Activated naive CD8-positive, alpha-beta T cell treated with anti-CD3 and anti-CD28 coated beads, Interleukin-2, amount 50 U/mL, for 24 hours (primary cell): Measurements from ENCODE around the gene GAB4.
"Not testable (repeated sequence)": the region's sequence is repeated elsewhere in the genome, so short reads cannot be mapped to it uniquely, and the experiment has no call there.

ENCODE experiments used
- ATAC-seq: fragments of 150-1000 bp; cut with Tn5 transposase; one replicate; pipeline ENCODE4 v1.10.0; 2021
- DNase-seq: peaks from one replicate; pipeline ENCODE4 v3.0.0; 2021
- H3K27ac Mint-ChIP-seq: one replicate; pipeline ENCODE4 v1.8.0; 2021; ENCODE audit warnings: mild to moderate bottlenecking, mixed read lengths
- H3K27me3 Mint-ChIP-seq: one replicate; pipeline ENCODE4 v1.8.0; 2021; ENCODE audit warnings: mixed read lengths
- H3K36me3 Mint-ChIP-seq: one replicate; pipeline ENCODE4 v1.8.0; 2021; ENCODE audit warnings: low read depth, mixed read lengths
- H3K4me1 Mint-ChIP-seq: one replicate; pipeline ENCODE4 v1.8.0; 2021; ENCODE audit warnings: mixed read lengths
- H3K4me3 Mint-ChIP-seq: one replicate; pipeline ENCODE4 v1.8.0; 2021; ENCODE audit warnings: mild to moderate bottlenecking, moderate library complexity, mixed read lengths
- H3K9me3 Mint-ChIP-seq: one replicate; pipeline ENCODE4 v1.8.0; 2021; ENCODE audit warnings: mixed read lengths

GAB4 gene, protein sequence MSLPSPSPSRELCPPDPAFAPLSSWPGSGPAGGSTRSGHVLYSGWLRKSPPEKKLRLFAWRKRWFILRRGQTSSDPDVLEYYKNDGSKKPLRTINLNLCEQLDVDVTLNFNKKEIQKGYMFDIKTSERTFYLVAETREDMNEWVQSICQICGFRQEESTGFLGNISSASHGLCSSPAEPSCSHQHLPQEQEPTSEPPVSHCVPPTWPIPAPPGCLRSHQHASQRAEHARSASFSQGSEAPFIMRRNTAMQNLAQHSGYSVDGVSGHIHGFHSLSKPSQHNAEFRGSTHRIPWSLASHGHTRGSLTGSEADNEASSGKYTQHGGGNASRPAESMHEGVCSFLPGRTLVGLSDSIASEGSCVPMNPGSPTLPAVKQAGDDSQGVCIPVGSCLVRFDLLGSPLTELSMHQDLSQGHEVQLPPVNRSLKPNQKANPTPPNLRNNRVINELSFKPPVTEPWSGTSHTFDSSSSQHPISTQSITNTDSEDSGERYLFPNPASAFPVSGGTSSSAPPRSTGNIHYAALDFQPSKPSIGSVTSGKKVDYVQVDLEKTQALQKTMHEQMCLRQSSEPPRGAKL

DNA sequence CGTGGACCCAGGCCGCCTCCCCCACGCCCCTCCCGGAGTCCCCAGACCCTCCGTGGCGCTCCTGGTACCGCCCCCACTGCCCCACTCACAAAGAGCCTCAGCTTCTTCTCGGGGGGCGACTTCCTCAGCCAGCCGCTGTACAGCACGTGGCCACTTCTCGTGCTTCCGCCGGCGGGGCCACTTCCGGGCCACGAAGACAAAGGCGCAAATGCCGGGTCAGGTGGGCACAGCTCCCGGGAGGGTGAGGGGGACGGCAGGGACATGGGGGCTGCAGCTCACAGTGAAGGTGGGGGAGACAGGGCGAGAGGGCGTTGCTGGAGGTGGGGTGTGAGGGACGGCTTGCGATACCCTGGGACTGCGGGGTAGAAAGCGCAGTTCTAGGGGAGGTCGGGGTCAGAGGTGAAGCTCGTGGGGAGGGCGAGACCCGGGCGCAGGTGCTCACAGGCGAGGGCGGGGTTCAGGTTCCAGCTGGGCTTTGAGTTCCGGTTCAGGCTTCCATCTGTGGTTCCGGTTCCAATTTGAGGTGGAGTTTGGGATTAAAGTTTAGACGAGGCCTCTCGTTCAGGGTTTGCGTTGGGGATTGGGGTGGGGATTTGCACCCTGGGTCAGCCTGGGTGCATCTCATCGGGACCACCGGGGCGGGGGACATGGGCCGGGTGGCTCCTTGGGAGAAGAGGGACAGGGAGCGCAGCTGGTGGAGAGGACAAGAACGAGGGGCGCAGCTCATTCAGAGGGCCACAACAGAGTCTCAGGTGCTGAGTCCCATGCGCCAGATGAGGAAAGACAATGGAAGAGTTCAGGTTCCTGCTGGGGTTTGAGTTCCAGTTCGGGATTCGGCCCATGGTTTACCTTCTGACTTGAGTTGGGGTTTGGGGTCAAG lies at the start of gene GAB4:
Gene GAB4 (minus strand): TSS at position 371 of the 880 bp plus-strand sequence. CDS start 108 bp downstream, at position 263.
- no peaks in the 10 kb centered on the region for H3K36me3 Mint-ChIP-seq
- H3K4me1 Mint-ChIP-seq = no peaks in the 10 kb centered on the region
- H3K27ac Mint-ChIP-seq = no peak within 1 kb of the TSS
- no peak within 1 kb of the TSS for H3K4me3 Mint-ChIP-seq
- H3K27me3 Mint-ChIP-seq = peaks cover 28% of the 10 kb centered on the region
- DNase-seq = no peak
- ATAC-seq = no peak
- H3K9me3 Mint-ChIP-seq = peaks cover 10% of the 10 kb centered on the region

DNA sequence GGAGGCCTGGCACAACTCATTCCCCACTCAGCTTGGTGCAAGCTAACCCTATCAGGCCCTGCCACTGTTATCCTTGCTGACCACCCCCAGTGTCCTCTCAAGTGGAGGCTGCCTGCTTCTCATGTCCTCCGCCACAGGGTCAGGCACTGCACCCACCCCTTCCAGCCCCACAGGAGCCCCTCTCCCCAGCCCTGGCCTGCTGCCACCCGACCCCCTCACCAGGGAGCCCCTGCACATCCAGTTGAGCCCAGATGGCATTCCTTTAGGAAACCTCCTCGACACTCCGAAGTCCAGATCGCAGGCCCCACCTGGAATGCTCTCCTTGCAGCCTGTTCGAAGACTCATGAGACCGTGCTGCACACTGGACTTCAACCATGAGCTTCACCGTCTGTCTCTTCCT lies 48.8 kb upstream of the GAB4 start:
- DNase-seq (no peak), ATAC-seq (no peak)
- Mint-ChIP-seq H3K27me3 (peaks cover 4% of the 10 kb centered on the region), H3K36me3 (no peaks in the 10 kb centered on the region), H3K4me3 (no peak overlapping the region), H3K27ac (no peak overlapping the region), H3K9me3 (no peaks in the 10 kb centered on the region), H3K4me1 (peaks cover 2% of the 10 kb centered on the region)

DNA sequence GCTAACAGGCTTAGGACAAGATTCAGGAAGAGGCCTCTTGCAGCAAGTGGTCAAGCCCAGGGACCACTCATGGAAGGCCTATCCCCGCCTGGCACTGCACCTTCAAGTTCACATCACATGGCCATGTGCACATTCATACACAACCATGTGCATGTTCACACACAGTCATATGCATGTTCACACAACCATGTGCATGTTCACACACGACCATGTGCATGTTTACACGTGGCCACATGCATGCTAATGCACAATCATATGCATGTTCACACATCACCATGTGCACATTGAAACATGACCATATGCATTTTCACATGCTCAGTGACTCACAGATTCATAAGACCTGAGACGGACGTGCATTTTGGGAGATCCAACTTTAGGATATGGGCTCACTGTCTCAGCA lies 48.0 kb upstream of the GAB4 start:
- Mint-ChIP-seq H3K9me3 (no peaks in the 10 kb centered on the region), H3K4me3 (no peak overlapping the region), H3K27me3 (peaks cover 4% of the 10 kb centered on the region), H3K36me3 (peaks cover under 1% of the 10 kb centered on the region), H3K27ac (no peak overlapping the region), H3K4me1 (peaks cover 2% of the 10 kb centered on the region)
- ATAC-seq (no peak), DNase-seq (no peak)

DNA sequence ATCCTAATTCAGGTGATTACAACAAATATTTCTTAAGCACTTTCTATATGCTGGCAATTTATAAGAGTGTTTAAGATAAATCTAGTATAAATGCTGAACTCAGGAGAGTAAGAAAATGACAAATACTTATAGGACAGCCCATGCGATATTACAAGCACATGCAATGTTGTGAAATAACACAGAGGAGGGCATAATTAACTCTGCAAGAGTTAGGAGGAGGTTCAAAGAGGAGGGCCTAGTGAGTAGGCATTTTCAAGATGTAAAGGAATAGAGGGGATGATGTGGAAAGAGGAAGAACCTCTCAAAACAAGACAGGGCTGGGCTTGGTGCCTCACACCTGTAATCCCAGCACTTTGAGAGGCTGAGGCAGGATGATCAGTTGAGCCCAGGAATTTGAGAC lies 39.6 kb upstream of the GAB4 start:
- peaks cover 8% of the 10 kb centered on the region for H3K4me1 Mint-ChIP-seq
- H3K9me3 Mint-ChIP-seq = no peaks in the 10 kb centered on the region
- H3K27ac Mint-ChIP-seq = no peak overlapping the region
- DNase-seq (no peak), ATAC-seq (no peak)
- no peak overlapping the region for H3K4me3 Mint-ChIP-seq
- H3K27me3 Mint-ChIP-seq = no peaks in the 10 kb centered on the region
- peaks cover 2% of the 10 kb centered on the region for H3K36me3 Mint-ChIP-seq

DNA sequence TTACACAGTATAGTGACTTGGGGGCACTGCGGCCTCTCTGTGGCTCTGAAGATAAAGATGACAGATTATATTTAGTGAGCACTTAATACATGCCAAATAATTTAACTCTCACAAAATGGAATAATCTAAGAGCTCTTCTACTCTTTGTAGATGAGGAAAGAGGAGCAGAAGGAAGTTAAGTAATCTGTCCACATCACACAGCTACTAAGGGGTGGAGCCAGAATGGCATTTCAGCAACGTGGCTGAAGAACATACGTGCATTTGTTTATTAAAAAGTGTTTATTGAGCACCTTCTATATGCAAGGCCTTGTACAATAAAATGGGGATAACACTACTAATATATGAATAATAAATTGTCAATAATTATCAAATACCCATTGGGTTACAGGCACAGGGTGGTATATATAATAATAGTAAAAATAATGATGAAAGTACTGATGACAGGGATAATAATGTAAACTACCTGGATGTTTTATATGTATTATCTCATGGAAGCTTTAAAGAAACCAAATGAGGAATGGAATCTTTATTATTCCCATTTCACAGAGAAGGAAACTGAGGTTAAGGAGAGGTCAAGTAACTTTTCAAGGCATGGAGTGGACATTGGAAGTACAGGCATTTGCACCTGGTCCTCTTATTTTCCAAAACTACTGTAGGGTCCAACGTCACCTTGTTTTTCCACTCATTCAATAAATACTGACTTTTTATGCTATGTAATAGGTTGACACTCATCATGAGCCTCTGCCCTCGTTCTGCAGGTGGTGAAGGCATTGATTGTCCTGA lies 38.7 kb upstream of the GAB4 start:
- peaks cover 8% of the 10 kb centered on the region for H3K4me1 Mint-ChIP-seq
- H3K27ac Mint-ChIP-seq = no peak overlapping the region
- DNase-seq (no peak), ATAC-seq (no peak)
- H3K27me3 Mint-ChIP-seq = no peaks in the 10 kb centered on the region
- H3K36me3 Mint-ChIP-seq = peaks cover 2% of the 10 kb centered on the region
- no peak overlapping the region for H3K4me3 Mint-ChIP-seq
- H3K9me3 Mint-ChIP-seq = no peaks in the 10 kb centered on the region

DNA sequence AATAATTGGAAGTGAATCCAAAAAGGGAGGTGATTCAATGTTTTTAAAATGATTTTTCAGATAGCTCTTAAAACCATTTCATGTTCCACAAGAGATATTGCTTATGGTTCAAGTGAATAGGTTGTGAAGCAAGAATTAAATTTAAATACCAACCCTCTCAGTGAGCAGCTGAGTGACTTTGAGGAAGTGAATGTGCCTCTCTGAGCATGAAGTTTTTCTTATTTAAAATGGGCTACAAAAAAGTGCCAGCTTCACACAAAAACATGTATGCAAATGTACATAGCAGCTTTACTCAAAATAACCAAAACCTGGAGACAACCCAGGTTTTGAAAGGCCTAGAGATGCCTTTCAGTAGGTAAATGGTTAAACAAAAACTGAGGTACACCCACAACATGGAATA lies 35.5 kb upstream of the GAB4 start:
- ATAC-seq (no peak), DNase-seq (no peak)
- no peaks in the 10 kb centered on the region for H3K9me3 Mint-ChIP-seq
- H3K4me1 Mint-ChIP-seq = peaks cover 3% of the 10 kb centered on the region
- H3K36me3 Mint-ChIP-seq = no peaks in the 10 kb centered on the region
- no peak overlapping the region for H3K4me3 Mint-ChIP-seq
- no peak overlapping the region for H3K27ac Mint-ChIP-seq
- no peaks in the 10 kb centered on the region for H3K27me3 Mint-ChIP-seq

DNA sequence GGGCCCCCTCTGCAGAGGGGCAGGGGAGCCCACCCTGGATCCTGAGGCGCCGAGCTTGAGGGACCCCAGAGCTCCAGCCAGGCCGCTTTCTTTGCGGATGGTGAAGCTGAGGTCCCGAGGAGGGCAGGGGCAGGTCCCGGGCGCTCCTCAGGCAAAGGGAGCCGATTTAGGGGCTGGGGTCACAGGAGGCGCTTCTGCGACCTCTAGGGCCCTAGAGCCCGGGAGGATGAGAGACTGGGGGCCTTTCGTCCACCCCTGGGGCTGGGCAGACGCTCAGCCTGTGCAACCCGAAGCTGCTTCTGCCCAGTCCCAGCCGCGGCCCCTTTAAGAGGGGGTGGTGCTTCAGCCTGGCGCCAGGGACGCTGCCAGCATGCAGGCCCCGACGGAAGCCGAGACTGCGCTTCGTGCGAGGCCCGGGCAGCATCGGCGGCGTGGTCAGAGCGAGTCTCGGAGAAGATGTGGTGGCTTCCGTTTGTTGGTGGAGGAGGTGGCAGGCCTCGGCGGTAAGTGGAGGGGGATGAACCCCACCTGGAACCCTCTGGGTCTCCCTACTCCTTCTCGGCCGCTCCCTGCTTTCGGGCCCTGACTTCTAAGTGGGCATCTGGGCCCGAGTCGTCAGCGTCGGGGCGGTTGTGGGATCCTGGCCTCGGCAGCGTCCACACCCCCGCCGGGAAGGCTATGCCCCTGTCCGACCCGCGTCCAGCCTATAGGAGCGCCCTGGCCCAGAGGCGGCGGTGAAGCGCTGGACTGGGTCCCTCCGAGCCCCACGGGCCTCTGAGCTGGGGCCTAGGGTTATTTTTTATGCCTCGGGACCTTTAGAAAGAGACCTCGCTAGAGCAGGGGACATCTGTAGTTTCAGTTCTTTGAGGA lies 29.1 kb upstream of the GAB4 start:
- peak; percentile 84 for ATAC-seq
- not testable (repeated sequence) for H3K36me3 Mint-ChIP-seq, DNase-seq, H3K9me3 Mint-ChIP-seq, H3K27ac Mint-ChIP-seq, H3K4me1 Mint-ChIP-seq
- peaks cover 17% of the 10 kb centered on the region for H3K27me3 Mint-ChIP-seq
- H3K4me3 Mint-ChIP-seq = peak overlapping the region; percentile 63

DNA sequence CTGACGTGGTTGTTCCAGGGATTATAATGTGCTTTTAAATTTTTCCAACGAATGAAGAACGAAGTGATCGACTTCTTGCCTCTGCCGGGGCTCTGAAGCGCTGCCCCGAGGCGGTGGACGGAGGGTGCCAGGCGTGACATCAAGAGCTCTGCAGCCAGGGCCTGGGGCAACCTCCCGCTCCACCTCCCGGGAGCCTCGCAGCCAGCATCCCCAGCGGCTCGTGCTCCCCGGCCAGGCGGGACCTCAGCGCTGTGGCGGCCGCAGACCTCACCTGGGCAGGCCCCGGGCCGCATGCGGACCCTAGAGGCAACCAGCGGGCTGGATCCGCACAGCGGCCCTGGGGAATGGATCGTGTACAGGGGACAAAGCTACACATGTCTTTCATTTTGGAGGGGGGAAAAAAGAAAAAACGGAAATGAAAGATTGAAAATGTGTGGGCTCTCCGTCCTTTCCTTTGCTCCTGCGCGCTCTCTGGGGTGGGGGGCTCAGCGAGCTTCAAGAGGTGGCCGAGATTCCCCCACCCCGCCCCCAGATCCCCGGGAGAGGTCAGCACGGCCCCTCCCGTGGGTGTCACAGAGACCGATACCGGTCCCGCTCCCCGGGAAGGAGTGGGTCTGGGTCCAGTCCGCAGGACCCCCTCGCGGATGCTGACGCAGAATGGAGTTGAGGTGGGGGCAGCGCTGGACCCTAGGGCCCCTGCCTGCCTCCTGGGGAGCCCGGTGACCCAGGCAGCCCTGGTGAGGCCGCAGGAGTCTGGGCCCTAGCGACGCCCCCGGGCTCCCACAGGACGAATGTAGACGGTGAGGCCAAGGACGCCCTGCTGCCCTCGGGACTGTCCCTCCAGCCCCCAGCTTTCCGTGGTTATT lies 28.2 kb upstream of the GAB4 start:
- peak overlapping the region; percentile 46 for H3K27ac Mint-ChIP-seq
- H3K9me3 Mint-ChIP-seq, H3K36me3 Mint-ChIP-seq, DNase-seq, ATAC-seq, H3K4me1 Mint-ChIP-seq: not testable (repeated sequence)
- H3K4me3 Mint-ChIP-seq = peak overlapping the region; percentile 56
- H3K27me3 Mint-ChIP-seq = peaks cover 17% of the 10 kb centered on the region

DNA sequence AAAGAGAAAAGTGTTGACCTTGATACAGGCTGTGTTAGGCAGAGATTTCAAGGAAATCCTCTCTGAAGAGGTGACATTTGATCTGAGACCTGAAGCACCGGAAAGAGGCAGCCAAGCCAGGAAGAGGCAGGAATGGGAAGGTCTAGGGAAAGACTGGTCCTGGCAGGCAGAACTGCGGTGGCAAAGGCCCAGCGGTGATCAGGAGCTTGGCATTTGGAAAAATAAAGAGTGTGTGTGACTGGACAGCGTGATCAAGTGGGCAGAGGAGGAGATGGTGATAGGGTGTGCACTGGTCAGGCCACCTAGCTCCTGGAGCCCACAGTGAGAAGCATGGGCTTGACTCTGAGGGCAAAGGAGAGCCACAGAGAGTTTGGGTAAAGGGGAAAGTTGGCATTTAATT lies 27.2 kb upstream of the GAB4 start:
- Mint-ChIP-seq H3K4me3 (peak overlapping the region; percentile 56), H3K27ac (no peak overlapping the region), H3K27me3 (peaks cover 17% of the 10 kb centered on the region), H3K9me3 (no peaks in the 10 kb centered on the region), H3K4me1 (peaks cover 6% of the 10 kb centered on the region), H3K36me3 (no peaks in the 10 kb centered on the region)
- no peak for DNase-seq
- no peak for ATAC-seq

DNA sequence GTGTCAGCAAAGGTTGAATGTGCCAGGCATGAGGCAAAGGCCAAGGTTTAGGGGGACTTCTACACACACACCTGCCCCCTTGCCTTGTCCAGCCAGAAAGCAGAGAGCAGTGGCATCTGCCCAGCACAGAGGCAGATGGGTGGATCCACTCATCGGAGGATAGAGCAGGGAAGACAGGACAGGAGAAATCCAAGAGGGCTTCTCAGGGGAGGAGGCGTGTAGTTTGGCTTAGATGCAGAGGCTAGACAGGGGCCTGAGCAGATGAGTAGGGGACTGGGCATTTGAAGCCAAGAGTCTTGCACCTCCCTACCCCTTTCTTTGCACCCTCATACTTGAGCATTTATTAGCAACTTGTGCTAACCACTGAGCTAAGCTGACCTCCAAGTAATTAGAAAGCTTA lies 26.5 kb upstream of the GAB4 start:
- DNase-seq, H3K36me3 Mint-ChIP-seq, H3K27ac Mint-ChIP-seq, ATAC-seq, H3K4me3 Mint-ChIP-seq, H3K9me3 Mint-ChIP-seq, H3K4me1 Mint-ChIP-seq: not testable (repeated sequence)
- peaks cover 17% of the 10 kb centered on the region for H3K27me3 Mint-ChIP-seq

DNA sequence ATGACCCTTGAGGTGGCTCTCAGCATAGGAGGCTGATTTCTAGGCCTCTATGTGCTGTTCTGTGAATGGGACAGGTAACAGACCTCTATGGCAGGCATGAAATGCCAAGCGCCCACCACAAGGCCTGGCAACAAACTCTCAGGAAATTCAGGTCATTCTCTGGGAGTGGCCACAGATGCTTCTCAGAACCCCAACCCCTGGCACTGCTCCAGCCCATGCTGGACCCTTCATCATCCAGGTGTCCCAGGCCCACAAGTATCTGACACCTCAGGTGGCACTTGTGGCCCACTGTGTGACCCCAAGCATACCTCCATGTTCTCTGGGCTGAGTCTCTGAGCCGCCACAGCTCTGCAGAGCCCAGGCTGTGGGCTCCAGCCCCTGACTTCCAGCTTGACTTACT lies 24.3 kb upstream of the GAB4 start:
- H3K27ac Mint-ChIP-seq, H3K9me3 Mint-ChIP-seq, DNase-seq, H3K36me3 Mint-ChIP-seq, H3K4me1 Mint-ChIP-seq, ATAC-seq, H3K4me3 Mint-ChIP-seq: not testable (repeated sequence)
- peaks cover 14% of the 10 kb centered on the region for H3K27me3 Mint-ChIP-seq

DNA sequence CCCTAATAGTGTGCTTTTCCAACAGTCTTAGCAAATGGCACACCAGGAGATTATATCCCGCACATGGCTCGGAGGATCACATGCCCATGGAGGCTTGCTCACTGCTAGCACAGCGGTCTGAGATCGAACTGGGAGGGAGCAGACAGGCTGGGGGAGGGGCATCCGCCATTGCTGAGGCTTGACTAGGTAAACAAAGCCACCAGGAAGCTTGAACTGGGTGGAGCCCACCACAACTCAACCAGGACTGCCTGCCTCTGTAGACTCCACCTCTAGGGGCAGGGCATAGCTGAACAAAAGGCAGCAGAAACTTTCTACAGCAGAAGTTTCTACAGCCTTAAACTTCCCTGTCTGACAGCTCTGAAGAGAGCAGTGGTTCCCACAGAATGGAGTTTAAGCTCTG lies 16.4 kb upstream of the GAB4 start:
- not testable (repeated sequence) for H3K4me3 Mint-ChIP-seq, H3K27ac Mint-ChIP-seq, H3K36me3 Mint-ChIP-seq, H3K4me1 Mint-ChIP-seq, DNase-seq, ATAC-seq
- peaks cover 12% of the 10 kb centered on the region for H3K9me3 Mint-ChIP-seq
- peaks cover 22% of the 10 kb centered on the region for H3K27me3 Mint-ChIP-seq

DNA sequence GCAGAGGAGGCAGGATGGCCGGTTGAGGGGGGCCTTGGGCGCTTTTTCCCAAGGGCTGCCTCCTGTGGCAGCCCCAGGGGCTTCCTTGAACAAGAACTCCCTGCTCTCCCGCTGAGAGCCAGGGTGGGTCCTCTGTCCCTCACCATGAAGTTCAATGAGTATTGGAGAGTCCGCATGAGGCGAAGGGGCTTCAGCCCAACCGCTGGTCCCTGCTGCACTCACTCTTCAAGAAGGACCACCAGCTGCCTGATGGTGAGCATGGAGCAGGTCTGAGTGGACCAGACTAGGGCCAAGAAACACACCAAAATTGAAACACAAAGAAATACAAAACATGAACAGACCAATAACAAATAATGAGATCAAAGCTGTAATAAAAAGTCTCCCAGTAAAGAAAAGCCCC lies 7.5 kb upstream of the GAB4 start:
- not testable (repeated sequence) for H3K9me3 Mint-ChIP-seq, ATAC-seq, DNase-seq, H3K36me3 Mint-ChIP-seq, H3K4me1 Mint-ChIP-seq, H3K4me3 Mint-ChIP-seq, H3K27ac Mint-ChIP-seq
- peaks cover 22% of the 10 kb centered on the region for H3K27me3 Mint-ChIP-seq
